Measurements from ENCODE around the gene ACAT2. TPM values are rescaled to one million over a fixed set of nuclear protein-coding genes. Genes with fewer than 3 reads are reported as not detected.

ACAT2 gene
- total RNA-seq, 1 experiment from 2014 or later, result 108 TPM

DNA sequence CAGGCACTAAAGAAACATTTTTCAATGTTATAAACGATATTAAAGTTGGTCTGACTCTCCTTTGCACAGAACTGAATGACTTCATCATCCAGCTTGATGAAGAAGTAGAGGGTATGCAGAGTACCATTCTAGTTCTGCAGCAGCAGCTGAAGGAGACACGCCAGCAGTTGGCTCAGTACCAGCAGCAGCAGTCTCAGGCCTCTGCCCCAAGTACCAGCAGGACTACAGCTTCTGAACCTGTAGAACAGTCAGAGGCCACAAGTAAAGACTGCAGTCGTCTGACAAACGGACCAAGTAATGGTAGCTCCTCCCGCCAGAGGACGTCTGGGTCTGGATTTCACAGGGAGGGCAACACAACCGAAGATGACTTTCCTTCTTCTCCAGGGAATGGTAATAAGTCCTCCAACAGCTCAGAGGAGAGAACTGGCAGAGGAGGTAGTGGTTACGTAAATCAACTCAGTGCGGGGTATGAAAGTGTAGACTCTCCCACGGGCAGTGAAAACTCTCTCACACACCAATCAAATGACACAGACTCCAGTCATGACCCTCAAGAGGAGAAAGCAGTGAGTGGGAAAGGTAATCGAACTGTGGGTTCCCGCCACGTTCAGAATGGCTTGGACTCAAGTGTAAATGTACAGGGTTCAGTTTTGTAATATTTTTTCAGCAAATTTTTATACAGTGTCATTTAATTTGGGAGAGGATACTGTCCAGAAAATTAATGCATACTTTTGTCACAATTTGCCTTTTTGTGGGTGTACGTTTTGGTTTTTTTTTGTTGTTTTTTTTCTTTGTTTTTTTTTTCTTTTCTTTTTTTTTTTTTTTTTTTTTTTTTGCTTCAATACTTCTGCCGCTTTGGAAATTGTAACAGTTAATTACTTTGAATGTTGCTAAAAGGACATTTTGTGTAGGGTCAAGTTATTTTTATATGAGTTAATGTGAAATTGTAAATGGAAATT, 6.6 kb upstream of the ACAT2 start:
- intact Hi-C loops (cut with micrococcal nuclease; ENCODE audit: unreplicated experiment), result no loop called here
- Mint-ChIP-seq H3K36me3 (ENCODE audit: insufficient read depth, unreplicated experiment) (peaks cover 65% of the 10 kb centered on the region), H3K9me3 (ENCODE audit: low read depth, unreplicated experiment) (no peaks in the 10 kb centered on the region), H3K4me3 (ENCODE audit: low read depth, unreplicated experiment) (no peak overlapping the region), H3K27ac (ENCODE audit: unreplicated experiment) (no peak overlapping the region), H3K4me1 (ENCODE audit: low read depth, unreplicated experiment) (peaks cover 17% of the 10 kb centered on the region), H3K27me3 (ENCODE audit: unreplicated experiment) (no peaks in the 10 kb centered on the region)
- no peak for TF ChIP-seq CTCF (IDR thresholded peaks at IDR 0.05; ENCODE audit: unreplicated experiment)
- no peak for DNase-seq
- CTCF ChIA-PET, result no interaction called here
- BruUV-seq (replicated peaks), result TSS peak; percentile 29

DNA sequence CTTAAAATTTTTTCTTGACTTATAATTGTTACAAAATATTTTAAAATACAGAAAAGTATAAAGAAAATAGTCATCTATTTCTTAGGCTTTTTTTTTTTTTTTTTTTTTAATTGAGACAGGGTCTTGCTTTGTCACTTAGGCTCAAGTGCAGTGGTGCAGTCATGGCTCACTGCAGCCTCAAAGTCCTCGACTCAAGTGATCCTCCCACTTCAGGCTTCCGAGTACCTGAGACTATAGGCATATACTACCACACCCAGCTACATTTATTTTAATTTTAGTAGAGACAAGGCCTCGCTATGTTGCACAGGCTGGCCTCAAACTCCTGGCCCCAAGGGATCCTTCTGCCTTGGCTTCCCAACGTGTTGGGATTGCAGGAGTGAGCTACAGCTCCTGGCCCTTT, 5.3 kb upstream of the ACAT2 start:
- Mint-ChIP-seq H3K9me3 (ENCODE audit: low read depth, unreplicated experiment) (no peaks in the 10 kb centered on the region), H3K4me1 (ENCODE audit: low read depth, unreplicated experiment) (peaks cover 28% of the 10 kb centered on the region), H3K27me3 (ENCODE audit: unreplicated experiment) (no peaks in the 10 kb centered on the region), H3K36me3 (ENCODE audit: insufficient read depth, unreplicated experiment) (peaks cover 77% of the 10 kb centered on the region), H3K4me3 (ENCODE audit: low read depth, unreplicated experiment) (no peak overlapping the region), H3K27ac (ENCODE audit: unreplicated experiment) (no peak overlapping the region)
- no peak for TF ChIP-seq CTCF (IDR thresholded peaks at IDR 0.05; ENCODE audit: unreplicated experiment)
- BruUV-seq (replicated peaks), result no TSS peak
- CTCF ChIA-PET, result interaction anchor here (0.7 kb wide), 1 partner anchor 30 kb away, joined by 3 read pairs; no protein-coding TSS in a partner anchor
- intact Hi-C loops (cut with micrococcal nuclease; ENCODE audit: unreplicated experiment), result no loop called here
- no peak for DNase-seq

DNA sequence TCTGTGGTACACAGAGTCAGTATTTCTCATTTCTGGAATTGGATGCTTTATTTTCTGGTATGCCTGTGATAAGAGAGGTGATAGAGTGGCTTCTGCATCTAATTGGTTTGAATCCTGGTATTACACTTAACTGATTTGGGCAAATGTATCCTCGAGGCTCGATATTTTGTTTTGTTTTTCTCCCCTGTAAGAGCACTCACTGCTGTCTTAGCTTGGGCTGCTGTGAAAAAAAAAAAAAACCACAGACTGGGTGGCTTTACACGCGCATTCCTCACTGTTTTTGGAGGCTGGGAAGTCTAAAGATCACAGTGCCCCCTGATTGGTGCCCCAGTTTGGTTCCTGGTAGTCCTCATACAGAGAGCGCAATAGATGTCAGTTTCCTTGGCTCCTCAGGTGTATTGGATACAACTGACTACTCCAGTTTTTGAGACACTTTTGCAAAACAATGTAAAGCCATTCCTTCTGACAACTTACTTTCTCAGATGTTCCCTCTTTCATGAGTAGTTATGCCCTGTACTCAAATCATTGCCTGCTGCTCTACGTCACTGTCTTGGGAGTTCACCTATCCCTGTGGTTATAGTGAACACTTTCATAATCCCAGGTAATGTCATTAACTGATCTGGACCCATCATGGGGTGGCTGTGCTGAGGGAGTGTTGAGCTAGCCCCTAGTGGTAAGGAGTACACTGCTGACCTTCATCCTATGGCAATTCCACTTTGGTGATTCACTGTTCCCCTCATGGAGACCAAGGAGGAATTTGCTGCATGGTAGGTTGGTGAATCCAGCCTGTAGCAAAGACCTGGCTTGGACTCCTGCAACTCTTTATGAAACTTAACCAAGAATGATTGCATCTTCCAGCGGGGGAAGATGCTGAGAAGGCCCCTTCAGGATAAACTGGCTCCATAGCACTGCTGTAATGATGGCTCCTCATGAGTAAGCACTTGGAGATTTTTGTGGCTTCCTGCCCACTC, 3.5 kb upstream of the ACAT2 start:
- no peak overlapping the region for H3K4me3 Mint-ChIP-seq (ENCODE audit: low read depth, unreplicated experiment)
- intact Hi-C loops (cut with micrococcal nuclease; ENCODE audit: unreplicated experiment), result no loop called here
- H3K4me1 Mint-ChIP-seq (ENCODE audit: low read depth, unreplicated experiment), result peaks cover 35% of the 10 kb centered on the region
- CTCF ChIA-PET, result interaction anchor here (1.5 kb wide), 1 partner anchor 32 kb away, joined by 3 read pairs; no protein-coding TSS in a partner anchor
- H3K27me3 Mint-ChIP-seq (ENCODE audit: unreplicated experiment), result no peaks in the 10 kb centered on the region
- no peak for DNase-seq
- no peaks in the 10 kb centered on the region for H3K9me3 Mint-ChIP-seq (ENCODE audit: low read depth, unreplicated experiment)
- H3K27ac Mint-ChIP-seq (ENCODE audit: unreplicated experiment), result peak overlapping the region; percentile 6
- no TSS peak for BruUV-seq (replicated peaks)
- TF ChIP-seq CTCF (IDR thresholded peaks at IDR 0.05; ENCODE audit: unreplicated experiment), result no peak
- peaks cover 87% of the 10 kb centered on the region for H3K36me3 Mint-ChIP-seq (ENCODE audit: insufficient read depth, unreplicated experiment)

DNA sequence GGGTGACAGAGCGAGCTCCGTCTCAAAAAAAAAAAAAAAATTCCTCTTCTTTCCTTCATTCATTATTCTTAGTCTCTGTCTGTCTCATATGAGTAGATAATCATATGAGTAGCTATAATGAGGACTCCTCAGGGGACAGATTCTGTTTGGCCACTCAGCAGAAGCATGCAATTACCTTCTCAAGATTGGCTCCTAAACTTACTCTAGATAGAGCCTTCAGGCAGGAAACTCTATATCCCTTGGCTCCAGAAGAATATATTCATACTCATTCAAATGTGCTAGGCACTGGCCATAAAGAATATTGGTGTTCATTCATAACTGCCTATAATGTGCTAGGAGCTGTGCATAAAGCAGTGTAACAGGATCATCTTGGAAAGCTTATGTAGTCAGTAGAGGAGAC, 2.2 kb upstream of the ACAT2 start:
- CTCF ChIA-PET, result interaction anchor here (0.7 to 1.5 kb wide), 2 partner anchors 33 to 768 kb away, joined by 3 read pairs; no protein-coding TSS in a partner anchor
- intact Hi-C loops (cut with micrococcal nuclease; ENCODE audit: unreplicated experiment), result no loop called here
- Mint-ChIP-seq H3K4me3 (ENCODE audit: low read depth, unreplicated experiment) (peak overlapping the region; percentile 99), H3K9me3 (ENCODE audit: low read depth, unreplicated experiment) (no peaks in the 10 kb centered on the region), H3K27me3 (ENCODE audit: unreplicated experiment) (no peaks in the 10 kb centered on the region), H3K27ac (ENCODE audit: unreplicated experiment) (peak overlapping the region; percentile 75), H3K4me1 (ENCODE audit: low read depth, unreplicated experiment) (peaks cover 36% of the 10 kb centered on the region), H3K36me3 (ENCODE audit: insufficient read depth, unreplicated experiment) (peaks cover 84% of the 10 kb centered on the region)
- BruUV-seq (replicated peaks), result no TSS peak
- no peak for TF ChIP-seq CTCF (IDR thresholded peaks at IDR 0.05; ENCODE audit: unreplicated experiment)
- no peak for DNase-seq

Data from Calu3 (cell line).